HG02973 (cell line): Measurements from ENCODE around the gene RPS6KA6.
A peak's percentile ranks its signal among the peaks of the same experiment; 100 is the strongest.
"Not testable (repeated sequence)": the region's sequence is repeated elsewhere in the genome, so short reads cannot be mapped to it uniquely, and the experiment has no call there.

Experiments
- ATAC-seq: cut with Tn5 transposase; IDR thresholded peaks from one replicate; pipeline ENCODE4 v1.9.1; 2021; ENCODE audit warnings: moderate library complexity; ENCODE audit not compliant: unreplicated experiment

Gene RPS6KA6

DNA sequence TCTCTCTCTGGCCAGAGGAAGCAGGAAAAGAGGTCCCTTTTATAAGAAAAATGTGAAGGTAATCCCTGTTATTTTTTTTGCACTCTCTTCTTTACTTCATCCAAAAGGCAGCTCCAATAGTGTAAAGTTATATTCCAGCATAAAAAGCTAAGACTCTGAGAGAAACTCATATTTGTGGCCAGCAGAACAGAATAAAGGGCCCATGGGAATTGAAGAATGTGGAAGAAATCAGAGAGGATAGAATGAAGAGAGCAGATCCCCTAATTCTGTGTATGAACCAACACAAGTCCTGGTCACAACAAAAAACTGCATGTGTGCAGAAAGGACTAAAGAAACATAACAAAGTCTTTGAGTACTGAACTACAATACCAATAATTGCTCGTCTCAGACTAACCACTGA, 22.3 kb downstream of the RPS6KA6 start:
- ATAC-seq, result no peak

DNA sequence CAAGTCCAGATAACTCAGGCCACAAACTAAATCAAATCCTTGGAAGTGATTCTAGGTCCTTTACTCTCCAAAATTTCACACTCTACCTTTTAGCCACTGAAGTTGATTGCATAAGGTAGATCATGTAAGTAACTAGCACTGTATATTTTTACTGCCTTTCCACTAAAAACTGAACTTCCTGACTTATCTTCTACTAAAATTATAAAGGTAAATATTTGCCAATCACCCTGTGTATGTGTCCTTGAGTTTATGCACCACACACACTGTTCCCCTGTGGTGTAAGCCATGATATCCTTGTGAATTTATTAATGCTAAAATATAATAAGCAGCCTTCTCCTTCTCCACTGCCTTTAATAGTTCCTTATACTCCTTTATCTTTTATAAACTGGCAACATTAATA, 25.6 kb downstream of the RPS6KA6 start:
- no peak for ATAC-seq

DNA sequence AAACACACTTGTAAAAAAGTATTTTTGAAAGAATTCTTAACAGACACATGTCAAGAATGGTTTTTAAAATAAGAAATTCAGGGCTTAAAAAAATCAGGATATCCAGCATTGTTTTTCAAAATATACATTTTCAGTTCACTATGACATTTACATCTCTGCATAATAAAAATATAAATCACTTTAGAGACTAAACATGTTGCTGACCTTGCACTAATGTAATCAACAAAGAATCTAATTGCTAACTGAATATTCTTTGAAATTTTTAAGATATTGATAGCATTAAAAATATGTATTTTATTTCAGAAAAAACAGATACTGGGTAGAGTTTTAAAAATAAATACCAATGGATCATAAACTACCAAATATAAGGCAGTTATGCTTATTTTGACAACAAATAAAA, 26.4 kb downstream of the RPS6KA6 start:
- ATAC-seq, result no peak

DNA sequence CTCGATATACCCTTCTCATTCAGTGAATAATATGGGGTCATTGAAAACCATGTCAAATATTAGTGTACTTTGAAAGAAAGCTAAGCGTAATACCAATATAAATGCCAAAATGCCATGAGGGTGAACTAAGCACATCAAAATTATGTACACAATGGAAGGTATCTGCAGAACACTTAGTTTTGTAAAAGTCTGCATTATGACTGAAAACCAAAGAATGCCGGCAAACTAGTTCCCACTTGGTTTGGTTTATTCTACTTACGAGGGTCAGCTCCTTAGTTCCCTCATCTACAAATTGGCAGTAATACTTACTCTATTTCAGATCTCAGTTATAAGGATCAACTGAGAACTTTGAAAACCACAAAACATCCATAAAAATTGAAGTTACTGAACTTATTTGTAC, 27.3 kb downstream of the RPS6KA6 start:
- ATAC-seq, result no peak

DNA sequence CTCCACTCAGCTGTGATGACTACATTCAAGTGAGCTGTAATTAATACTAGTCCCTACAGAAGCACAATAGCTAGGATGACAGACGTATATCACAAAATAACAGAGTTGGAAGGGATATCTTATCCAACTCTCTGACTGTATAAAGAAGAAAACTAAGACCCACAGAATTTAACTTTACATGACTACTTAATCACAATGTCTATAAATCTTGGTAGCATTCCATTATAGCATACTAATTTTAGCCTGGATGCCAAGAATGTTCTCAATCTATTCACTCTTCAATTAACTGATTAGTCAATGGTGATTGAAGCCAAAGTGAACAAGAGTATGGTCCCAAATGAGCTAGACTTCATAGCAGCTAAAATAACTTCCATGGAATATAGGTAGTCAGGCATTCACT, 31.2 kb downstream of the RPS6KA6 start:
- no peak for ATAC-seq

DNA sequence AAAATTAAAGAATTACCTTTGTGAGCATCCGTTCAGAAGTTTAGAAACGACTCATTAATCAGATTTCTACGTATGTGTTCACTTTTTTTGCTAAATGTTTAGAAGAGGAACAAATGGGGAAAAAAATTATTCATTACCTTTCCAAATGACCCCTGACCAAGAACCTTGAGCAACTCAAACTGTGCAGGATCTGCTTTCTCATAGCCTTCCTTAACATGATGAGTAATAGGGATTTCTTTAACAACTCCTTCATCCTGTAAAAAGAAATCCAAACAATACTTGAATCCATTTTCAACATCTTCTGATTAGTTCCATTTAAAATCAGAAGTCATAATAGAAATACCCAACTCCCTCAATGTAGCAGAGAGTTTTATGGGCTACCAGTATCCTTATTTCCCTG, 32.1 kb downstream of the RPS6KA6 start:
- no peak for ATAC-seq

DNA sequence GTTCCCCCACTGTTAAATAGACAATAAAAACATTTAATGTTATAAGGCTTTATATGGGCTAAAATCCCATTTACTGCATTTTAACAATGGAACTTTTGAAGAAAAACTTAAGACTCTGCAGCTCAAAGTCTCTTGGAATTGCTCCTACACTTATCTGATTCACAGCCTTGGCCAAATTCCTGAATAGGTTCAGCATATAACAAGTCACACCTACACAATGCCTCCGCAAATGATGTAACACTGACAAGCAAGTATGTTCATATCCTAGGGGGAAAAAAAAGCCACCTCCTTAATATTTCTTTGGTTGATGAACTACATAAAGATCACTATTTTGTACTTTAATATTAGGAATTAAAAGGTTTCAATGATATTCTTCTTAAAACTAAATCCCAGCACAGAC, 34.5 kb downstream of the RPS6KA6 start:
- ATAC-seq, result no peak

DNA sequence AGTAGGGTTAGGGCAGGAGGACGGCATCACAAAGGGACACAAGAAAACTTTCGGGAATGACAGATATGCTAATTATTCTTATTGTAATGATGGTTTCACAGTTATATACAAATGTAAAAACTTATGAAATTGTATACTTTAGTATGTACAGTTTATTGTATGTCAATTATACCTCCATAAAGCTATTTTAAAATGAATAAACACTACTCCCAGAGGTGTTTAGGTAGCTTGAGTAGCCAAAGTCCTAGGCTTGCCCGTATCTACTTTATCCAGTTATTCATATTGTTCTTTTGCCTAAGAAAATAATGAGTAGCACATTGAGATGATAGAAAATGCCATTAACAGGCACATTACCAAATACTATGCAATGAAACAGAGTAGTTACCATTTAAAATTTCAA, 43.0 kb downstream of the RPS6KA6 start:
- no peak for ATAC-seq

DNA sequence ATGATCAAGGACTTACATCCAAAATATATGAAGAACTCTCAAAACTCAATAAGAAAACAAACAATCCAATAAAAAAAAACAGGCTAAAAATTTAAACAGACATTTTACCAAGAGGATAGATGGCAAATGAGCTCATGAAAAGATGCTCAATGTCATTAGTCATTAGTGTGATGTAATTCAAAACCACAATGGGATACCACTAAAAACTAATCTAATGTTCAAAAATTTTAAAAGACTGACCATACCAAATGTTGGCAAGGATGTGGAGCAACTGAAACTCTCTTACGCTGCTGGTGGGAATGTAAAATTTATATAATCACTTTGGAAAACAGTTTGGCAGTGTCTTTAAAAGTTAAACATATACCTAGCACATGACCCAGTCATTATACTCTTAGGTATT, 43.7 kb downstream of the RPS6KA6 start:
- ATAC-seq, result no peak

DNA sequence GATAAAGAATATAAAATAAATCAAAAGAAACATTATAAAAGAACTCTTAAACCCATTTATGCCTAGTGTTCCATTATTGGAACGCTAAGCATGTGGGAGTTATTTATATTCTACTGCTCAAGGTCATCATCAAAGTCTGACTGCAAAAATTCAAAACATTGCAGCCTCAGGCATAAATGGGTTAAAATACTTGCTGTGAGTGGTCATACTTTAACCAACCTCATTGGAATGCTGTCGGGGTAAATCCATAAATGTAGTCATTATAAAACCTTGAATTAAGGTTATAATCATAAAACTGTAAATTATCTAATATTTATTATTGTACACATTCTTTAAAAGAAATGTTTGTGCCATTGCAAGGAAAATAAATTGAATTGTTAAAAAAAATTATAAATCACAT, 55.0 kb downstream of the RPS6KA6 start:
- ATAC-seq, result no peak

DNA sequence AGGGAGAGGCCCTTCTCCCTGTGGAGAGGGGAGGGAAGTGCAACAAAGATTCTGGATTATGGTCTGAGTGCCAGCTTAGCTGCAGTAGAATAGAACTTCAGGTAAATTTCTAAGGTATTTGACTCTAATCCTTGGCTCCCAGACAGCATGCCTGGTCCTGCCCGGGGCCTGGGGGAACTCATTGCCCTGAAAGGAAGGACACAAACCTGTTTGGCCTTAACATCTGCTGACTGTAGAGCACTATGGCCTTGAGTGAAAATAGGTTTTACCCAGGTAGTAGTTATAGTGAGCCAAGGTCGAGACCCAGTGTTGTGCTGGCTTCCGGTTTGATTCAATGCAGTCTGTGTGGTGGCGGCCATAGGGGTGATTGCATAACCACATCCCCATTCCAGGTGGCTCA, 64.4 kb downstream of the RPS6KA6 start:
- no peak for ATAC-seq

DNA sequence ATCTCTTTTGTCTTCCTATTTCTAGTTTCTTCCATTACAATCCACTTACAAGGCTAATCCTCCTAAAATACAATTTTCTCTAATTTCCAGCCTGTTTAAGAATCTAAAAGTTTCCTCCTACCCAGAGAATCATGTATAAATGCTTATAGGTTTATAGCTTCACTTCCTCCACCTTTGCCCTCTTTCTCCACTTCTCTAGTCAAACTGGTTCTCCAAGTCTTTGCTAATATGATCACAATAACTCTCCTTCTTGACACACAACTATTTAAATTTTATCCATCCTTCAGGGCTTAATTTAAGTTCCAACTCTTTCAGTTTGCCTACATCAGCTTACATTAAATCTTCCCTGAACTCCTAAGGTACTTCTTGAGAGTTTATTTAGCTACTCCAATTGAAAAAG, 69.2 kb downstream of the RPS6KA6 start:
- no peak for ATAC-seq

DNA sequence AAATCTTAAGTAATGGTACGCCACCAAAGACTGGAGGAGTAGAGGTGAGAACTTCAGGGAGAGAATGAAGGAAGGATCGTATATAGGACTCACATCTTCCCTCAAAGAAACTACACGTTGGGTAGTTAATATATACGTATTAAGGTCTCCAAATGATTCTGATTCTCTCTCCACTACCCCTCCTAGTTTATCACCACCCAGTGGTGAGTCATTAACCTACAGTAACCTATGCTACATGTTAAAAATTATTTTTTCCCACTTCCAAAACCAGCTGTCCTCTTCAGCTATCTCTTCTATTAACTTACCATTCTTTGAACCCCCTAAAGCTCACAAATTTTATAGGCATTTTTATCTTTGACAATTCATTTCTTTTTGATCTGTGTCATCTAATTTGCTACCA, 69.7 kb downstream of the RPS6KA6 start:
- no peak for ATAC-seq

DNA sequence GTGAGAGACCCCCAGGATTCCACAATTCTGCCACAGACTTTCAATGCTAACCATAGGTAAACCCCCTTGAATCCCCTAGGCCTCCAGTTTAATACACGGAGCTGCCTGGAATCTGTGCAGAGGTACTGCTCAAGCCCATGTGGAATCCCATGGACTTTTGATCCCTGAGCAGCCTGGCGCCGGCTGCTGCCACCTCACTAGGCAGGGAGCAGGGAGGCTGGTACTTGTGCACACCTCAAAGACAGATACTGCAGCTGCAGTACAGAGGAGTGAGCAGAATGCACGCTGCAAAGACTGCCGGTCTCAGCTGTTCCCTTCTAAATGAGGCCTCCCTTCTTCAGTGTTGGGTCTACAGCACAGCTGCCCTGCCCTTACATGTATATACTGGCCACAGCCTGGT, 79.4 kb downstream of the RPS6KA6 start:
- ATAC-seq, result no peak

DNA sequence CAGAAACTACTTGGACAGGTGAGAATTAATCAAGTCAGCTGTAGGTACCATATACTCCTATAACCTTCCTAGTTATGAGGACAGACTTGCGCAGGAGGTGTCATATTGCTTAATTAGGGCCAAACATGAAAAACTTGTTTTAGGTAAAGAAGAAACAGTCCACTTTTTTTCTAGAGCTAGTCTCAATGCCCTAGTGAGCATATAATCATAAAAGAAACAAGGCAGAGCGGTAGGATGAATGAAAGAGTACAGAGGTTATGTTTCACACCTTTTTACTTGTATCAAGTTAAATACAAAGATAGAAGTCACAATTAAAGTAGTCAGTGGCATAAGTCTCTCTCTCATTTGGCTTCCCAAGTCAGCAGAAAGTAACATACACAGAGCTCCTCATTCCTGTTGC, 88.9 kb downstream of the RPS6KA6 start:
- ATAC-seq, result no peak

DNA sequence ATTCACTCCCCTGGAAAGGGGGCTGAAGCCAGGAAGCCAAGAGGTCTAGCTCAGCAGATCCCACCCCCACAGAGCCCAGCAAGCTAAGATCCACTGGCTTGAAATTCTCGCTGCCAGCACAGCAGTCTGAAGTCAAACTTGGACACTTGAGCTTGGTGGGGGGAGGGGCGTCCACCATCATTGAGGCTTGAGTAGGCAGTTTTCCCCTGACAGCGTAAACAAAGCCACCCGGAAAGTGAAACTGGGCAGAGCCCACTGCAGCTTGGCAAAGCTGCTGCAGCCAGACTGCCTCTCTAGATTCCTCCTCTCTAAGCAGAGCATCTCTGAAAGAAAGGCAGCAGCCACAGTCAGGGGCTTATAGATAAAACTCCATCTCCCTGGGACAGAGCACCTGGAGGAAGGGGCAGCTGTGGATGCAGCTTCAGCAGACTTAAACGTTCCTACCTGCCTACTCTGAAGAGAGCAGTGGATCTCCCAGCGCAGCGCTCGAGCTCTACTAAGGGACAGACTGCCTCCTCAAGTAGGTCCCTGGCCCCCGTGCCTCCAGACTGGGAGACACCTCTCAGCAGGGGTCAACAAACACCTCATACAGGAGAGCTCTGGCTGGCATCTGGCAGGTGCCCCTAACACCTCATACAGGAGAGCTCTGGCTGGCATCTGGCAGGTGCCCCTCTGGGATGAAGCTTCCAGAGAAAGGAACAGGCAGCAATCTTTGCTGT, 108.4 kb downstream of the RPS6KA6 start:
- ATAC-seq, result not testable (repeated sequence)

DNA sequence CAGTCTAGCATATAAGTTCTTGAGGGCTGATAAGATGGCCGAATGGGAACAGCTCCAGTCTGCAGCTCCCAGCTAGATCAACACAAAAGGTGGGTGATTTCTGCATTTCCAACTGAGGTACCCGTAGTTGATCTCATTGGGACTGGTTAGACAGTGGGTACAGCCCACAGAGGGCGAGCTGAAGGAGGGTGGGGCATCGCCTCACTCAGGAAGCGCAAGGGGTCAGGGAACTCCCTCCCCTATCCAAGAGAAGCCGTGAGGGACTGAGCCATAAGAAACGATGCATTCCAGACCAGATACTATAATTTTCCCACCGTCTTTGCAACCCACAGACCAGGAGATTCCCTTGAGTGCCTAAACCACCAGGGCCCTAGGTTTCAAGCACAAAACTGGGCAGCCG, 109.0 kb downstream of the RPS6KA6 start:
- ATAC-seq, result no peak

DNA sequence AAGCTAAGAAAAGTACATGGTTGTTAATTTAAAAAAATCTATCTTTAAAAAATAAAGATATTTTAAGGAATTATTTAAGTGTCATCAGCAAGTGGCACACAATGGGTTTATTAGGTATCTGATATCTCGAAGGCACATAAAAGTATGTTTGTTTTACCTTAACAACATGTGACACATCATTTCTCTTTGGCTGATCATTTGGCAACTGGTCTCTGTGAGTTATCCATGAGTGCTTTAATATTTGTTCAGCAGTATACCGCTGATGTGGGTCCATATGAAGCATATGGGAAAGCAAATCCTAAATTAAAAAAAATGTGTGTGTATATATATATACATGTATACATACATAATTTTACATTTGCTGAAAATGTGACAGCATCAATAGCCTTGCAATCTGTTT, 123.2 kb downstream of the RPS6KA6 start:
- no peak for ATAC-seq

DNA sequence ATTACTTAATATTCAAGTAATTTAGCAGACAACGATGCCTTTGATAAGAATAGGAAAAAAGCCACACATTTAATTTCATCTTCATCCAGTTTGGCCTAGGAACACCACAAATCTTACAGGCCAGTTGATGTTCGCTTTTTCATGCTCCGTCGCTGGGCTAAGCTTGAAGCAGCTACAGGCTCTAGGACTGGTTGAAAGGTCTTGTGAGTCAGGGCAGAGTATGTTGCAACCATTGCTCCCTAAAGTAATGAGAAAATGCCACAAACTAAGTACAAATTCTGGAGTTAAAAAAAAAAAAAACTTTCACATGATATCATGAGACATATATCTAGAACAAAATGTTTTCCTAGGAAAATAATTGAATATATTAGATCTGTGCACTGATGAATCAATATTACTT, 123.8 kb downstream of the RPS6KA6 start:
- no peak for ATAC-seq

DNA sequence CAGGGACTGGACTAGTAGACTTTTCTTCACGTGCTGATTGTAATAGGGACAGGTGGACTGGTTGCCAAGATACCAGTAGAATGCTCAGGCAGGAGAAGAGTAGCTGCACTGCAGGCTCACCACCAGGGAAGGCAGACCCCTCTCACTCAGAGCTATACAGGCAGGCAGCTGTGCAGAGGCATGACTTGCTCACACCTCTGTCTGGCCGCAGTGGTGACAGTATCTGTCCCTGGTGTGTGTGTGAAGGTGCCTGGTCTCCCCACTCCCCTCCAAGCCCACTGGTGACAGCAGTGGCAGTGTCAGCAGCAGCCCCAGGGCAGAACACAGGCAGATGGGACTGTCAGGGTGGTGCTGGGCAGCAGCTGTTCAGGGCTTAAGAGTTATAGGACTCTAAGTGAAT, 140.7 kb downstream of the RPS6KA6 start:
- no peak for ATAC-seq

DNA sequence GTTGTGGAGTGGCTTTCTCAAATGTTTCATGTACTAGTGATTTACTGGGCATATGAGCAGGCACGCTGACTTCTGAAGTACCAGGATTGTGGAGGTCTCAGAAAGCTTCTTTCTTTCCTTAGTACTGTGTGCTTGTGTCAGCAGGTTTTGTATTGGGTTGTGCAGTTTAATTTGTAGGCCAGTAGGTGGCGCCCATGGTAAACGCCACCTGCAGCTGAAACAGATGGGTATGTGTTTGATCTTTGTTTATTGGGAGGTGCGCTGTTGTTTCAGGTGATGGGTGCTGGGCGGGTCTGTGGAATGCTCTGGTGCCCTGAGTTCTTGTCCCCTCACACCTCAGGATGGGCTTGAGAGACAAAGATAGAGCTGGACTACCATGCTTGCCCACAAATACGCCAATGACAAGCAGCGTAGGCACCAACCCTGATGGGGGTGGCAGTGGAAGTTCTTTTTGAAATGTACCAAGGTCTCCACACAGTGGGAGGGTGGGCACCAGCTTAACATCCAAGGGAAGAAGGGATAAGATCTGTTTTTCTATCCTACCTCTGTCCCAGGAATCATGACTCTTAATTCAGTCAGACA, 141.5 kb downstream of the RPS6KA6 start:
- ATAC-seq, result peak; percentile 71

DNA sequence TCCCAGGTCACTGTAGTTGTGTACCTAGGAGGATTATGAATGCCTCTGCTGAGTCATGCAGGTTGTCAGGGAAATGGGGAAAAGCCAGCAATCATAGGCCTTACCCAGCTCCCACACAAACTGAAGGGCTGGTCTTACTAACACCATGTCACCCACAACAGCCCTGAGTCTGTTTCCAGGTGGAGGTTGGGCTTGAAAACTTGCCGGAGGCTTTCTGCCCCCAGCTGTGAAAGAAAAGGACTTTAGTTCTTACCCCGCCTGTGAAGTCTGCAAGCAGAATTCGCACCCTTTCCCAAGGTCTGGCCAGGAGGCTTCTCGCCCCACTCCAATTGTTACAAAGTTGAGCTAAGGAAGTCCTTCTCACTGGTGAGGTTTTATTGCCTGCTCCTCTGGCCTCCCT, 143.9 kb downstream of the RPS6KA6 start:
- no peak for ATAC-seq
